HUES6 (cell line): Measurements from ENCODE around the gene IQCH.

ENCODE experiments used
- H3K27ac ChIP-seq: 2 replicates; pipeline ENCODE4 v1.7.0; 2013; ENCODE audit warnings: low read depth, mild to moderate bottlenecking, low read length, inconsistent platforms
- H3K27me3 ChIP-seq: 2 replicates; pipeline ENCODE4 v1.6.1; 2013; ENCODE audit warnings: low read length; ENCODE audit not compliant: control insufficient read depth, insufficient read depth
- H3K36me3 ChIP-seq: 2 replicates; pipeline ENCODE4 v1.6.1; 2013; ENCODE audit warnings: low read length; ENCODE audit not compliant: control insufficient read depth, insufficient read depth
- H3K4me1 ChIP-seq: 2 replicates; pipeline ENCODE4 v1.6.1; 2013; ENCODE audit warnings: low read length; ENCODE audit not compliant: control insufficient read depth, insufficient read depth
- H3K4me3 ChIP-seq: 2 replicates; pipeline ENCODE4 v1.5.1; 2013; ENCODE audit warnings: low read depth, low read length
- H3K9ac ChIP-seq: one replicate; pipeline ENCODE4 v1.6.1; 2013; ENCODE audit warnings: mild to moderate bottlenecking, low read length
- H3K9me3 ChIP-seq: 2 replicates; pipeline ENCODE4 v1.6.1; 2013; ENCODE audit warnings: low read depth, low read length; ENCODE audit not compliant: control insufficient read depth, insufficient read depth

The IQCH gene

GRCh38 chr15:67506775-67507747, 252.5 kb downstream of the IQCH start:
- Histone ChIP-seq H3K9ac (no peak overlapping the region), H3K27me3 (no peaks in the 10 kb centered on the region), H3K4me1 (peaks cover 2% of the 10 kb centered on the region), H3K27ac (no peak overlapping the region), H3K4me3 (no peak overlapping the region), H3K36me3 (no peaks in the 10 kb centered on the region), H3K9me3 (no peaks in the 10 kb centered on the region)

DNA sequence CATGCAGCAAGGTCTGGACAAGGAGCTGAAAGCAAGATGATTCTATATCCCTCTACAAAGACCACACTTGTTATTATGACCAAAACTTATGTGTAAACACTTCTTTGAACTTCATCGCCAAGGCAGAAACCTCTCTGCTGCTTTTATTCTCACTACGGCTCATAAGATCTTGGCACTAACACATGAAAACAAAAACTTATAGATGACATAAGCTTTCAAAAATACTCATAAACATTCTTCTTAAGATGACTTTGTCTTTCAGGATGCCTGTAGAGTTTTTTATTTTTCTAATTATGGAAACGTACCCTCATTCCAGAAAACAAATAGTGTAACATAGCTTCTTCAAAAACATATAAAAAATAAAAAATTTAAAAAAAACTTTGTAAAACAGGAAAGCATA, 253.8 kb downstream of the IQCH start:
- Histone ChIP-seq H3K9ac (no peak overlapping the region), H3K4me3 (no peak overlapping the region), H3K4me1 (no peaks in the 10 kb centered on the region; the same call in 1 of the 2 replicates), H3K27ac (no peak overlapping the region), H3K27me3 (no peaks in the 10 kb centered on the region), H3K36me3 (no peaks in the 10 kb centered on the region), H3K9me3 (no peaks in the 10 kb centered on the region)

GRCh38 chr15:67509918-67510317, 255.3 kb downstream of the IQCH start:
- Histone ChIP-seq H3K9ac (no peak overlapping the region), H3K9me3 (no peaks in the 10 kb centered on the region), H3K27me3 (no peaks in the 10 kb centered on the region), H3K36me3 (no peaks in the 10 kb centered on the region), H3K4me3 (no peak overlapping the region), H3K27ac (no peak overlapping the region), H3K4me1 (no peaks in the 10 kb centered on the region)

GRCh38 chr15:67510597-67511190, 256.1 kb downstream of the IQCH start:
- H3K27ac ChIP-seq = no peak overlapping the region

GRCh38 chr15:67511606-67512005, 257.0 kb downstream of the IQCH start:
- Histone ChIP-seq H3K4me1 (no peaks in the 10 kb centered on the region), H3K36me3 (no peaks in the 10 kb centered on the region), H3K9ac (no peak overlapping the region), H3K4me3 (no peak overlapping the region), H3K27me3 (no peaks in the 10 kb centered on the region), H3K9me3 (no peaks in the 10 kb centered on the region), H3K27ac (no peak overlapping the region)

More at GRCh38 chr15:67510597-67511190, 256.1 kb downstream of the IQCH start:
- H3K27me3 ChIP-seq = no peaks in the 10 kb centered on the region
- H3K9ac ChIP-seq = no peak overlapping the region
- H3K36me3 ChIP-seq = no peaks in the 10 kb centered on the region
- no peaks in the 10 kb centered on the region for H3K4me1 ChIP-seq
- no peak overlapping the region for H3K4me3 ChIP-seq
- H3K9me3 ChIP-seq = no peaks in the 10 kb centered on the region

DNA sequence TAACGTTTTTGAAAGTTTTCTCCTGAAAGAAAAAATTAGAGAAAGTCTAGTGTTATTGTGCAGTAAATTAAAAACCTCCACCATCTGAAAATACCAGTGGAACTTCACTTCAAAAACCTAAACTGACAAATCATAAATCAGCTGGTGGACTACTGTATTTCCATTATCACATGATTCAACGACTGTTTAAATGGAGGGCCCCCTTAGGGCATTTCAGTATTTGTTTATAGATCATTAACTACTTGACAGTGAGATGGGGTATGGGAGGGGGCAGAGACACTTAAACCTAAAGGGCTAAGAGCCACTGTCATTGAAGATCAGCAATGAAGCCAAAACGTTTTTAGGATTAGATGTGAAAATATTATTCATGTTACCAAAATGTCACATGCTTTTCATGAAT, 257.6 kb downstream of the IQCH start:
- no peaks in the 10 kb centered on the region for H3K27me3 ChIP-seq
- H3K9ac ChIP-seq = no peak overlapping the region
- H3K27ac ChIP-seq = no peak overlapping the region
- H3K4me1 ChIP-seq = no peaks in the 10 kb centered on the region
- no peaks in the 10 kb centered on the region for H3K9me3 ChIP-seq
- H3K4me3 ChIP-seq = no peak overlapping the region
- no peaks in the 10 kb centered on the region for H3K36me3 ChIP-seq

- Histone ChIP-seq H3K9ac (no peak overlapping the region), H3K4me3 (no peak overlapping the region), H3K27me3 (no peaks in the 10 kb centered on the region), H3K4me1 (no peaks in the 10 kb centered on the region), H3K27ac (no peak overlapping the region), H3K9me3 (no peaks in the 10 kb centered on the region), H3K36me3 (no peaks in the 10 kb centered on the region)
Observed at GRCh38 chr15:67512933-67513714, 258.5 kb downstream of the IQCH start.

- H3K9ac ChIP-seq = no peak overlapping the region
- no peaks in the 10 kb centered on the region for H3K27me3 ChIP-seq
- H3K9me3 ChIP-seq = no peaks in the 10 kb centered on the region
- no peaks in the 10 kb centered on the region for H3K36me3 ChIP-seq
- no peaks in the 10 kb centered on the region for H3K4me1 ChIP-seq
- no peak overlapping the region for H3K27ac ChIP-seq
- no peak overlapping the region for H3K4me3 ChIP-seq
Observed at GRCh38 chr15:67515090-67515489, 260.5 kb downstream of the IQCH start.

DNA sequence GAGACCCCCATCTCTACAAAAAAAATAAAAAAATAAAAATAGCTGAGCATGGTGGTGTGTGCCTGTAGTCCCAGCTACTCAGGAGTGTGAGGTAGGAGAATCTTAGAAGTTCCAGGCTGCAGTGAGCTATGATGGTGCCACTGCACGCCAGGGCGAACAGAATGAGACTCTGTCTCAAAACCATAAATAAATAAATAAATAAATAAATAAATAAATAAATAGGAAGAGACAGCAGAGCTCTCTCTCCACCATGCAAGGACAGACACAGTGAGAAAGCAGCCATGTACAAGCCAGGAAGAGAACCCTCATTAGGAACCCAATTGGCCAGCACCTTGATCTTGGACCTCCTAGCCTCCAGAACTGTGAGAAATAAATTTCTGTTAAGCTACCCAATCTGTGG, 261.0 kb downstream of the IQCH start:
- no peak overlapping the region for H3K9ac ChIP-seq
- H3K27ac ChIP-seq = no peak overlapping the region
- no peaks in the 10 kb centered on the region for H3K36me3 ChIP-seq
- H3K4me1 ChIP-seq = no peaks in the 10 kb centered on the region
- no peak overlapping the region for H3K4me3 ChIP-seq
- H3K9me3 ChIP-seq = no peaks in the 10 kb centered on the region
- no peaks in the 10 kb centered on the region for H3K27me3 ChIP-seq

DNA sequence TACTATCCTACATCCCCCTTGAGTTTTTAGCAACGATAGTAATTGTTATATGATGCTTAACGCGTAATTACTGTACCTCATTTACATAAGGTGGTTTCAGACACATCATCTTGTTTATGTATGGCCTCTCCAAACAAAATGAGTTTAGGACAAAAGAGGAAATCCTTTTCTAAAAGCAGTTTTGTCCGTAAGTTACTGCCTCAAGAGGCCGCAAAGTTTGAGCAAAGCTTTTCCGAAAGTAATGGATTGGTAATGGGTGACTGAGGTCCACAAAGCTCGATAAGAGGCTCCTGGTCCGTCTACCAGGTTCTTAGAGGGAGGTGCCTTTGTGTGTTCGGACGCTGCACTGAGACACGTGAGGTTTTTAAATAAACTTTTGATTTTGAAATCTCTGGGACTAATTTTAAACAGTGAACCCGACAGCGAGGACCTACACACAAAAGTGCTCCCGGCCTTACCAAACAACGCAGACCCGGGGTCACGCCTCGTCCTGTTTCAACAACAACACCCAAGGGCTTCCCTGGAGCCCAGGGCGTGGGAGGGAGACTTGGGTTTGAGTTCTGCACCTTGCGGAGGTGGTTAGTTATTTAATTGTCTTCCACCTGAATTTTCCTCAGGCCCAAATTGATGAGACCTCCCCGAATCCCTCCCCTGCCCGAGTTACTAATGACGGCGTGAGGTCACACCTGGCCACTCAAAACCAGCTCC, 265.9 kb downstream of the IQCH start:
- Histone ChIP-seq H3K27me3 (no peaks in the 10 kb centered on the region), H3K4me1 (peaks cover 20% of the 10 kb centered on the region), H3K4me3 (peak overlapping the region; percentile 83), H3K9me3 (no peaks in the 10 kb centered on the region), H3K27ac (no peak overlapping the region), H3K36me3 (no peaks in the 10 kb centered on the region), H3K9ac (no peak overlapping the region)
